ENCODE results near the gene CTNND2. TPM values are rescaled to one million over a fixed set of nuclear protein-coding genes. Genes with fewer than 3 reads are reported as not detected.
"Not testable (repeated sequence)": the region's sequence is repeated elsewhere in the genome, so short reads cannot be mapped to it uniquely, and the experiment has no call there.

The CTNND2 gene
- total RNA-seq, 2 donors from 2014 or later = not detected

GRCh38 chr5:11329679-11330078 lies 574.6 kb downstream of the CTNND2 start:
- no peaks in the 10 kb centered on the region for H3K36me3 ChIP-seq
- no peak for DNase-seq (ENCODE audit: low spot score)
- ATAC-seq (ENCODE audit: insufficient number of reproducible peaks, low FRiP score, low read depth) = no peak
- peaks cover 2 to 4% of the 10 kb centered on the region in 2 donors for H3K4me1 ChIP-seq (ENCODE audit: control insufficient read depth in 1 of 2, low read depth in 2 of 2)
- H3K9me3 ChIP-seq = no peaks in the 10 kb centered on the region
- TF ChIP-seq, protein P1, sequence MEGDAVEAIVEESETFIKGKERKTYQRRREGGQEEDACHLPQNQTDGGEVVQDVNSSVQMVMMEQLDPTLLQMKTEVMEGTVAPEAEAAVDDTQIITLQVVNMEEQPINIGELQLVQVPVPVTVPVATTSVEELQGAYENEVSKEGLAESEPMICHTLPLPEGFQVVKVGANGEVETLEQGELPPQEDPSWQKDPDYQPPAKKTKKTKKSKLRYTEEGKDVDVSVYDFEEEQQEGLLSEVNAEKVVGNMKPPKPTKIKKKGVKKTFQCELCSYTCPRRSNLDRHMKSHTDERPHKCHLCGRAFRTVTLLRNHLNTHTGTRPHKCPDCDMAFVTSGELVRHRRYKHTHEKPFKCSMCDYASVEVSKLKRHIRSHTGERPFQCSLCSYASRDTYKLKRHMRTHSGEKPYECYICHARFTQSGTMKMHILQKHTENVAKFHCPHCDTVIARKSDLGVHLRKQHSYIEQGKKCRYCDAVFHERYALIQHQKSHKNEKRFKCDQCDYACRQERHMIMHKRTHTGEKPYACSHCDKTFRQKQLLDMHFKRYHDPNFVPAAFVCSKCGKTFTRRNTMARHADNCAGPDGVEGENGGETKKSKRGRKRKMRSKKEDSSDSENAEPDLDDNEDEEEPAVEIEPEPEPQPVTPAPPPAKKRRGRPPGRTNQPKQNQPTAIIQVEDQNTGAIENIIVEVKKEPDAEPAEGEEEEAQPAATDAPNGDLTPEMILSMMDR (IDR thresholded peaks at IDR 0.05) = no peak
- H3K4me3 ChIP-seq = no peak overlapping the region
- no peak overlapping the region for H3K27ac ChIP-seq
- no peaks in the 10 kb centered on the region for H3K27me3 ChIP-seq (replicated peaks; ENCODE audit: insufficient read depth)

- DNase-seq (ENCODE audit: low spot score) = no peak
- no peak overlapping the region for H3K4me3 ChIP-seq
- TF ChIP-seq, protein P1 (IDR thresholded peaks at IDR 0.05) = no peak
- H3K4me1 ChIP-seq (ENCODE audit: control insufficient read depth in 1 of 2, low read depth in 2 of 2) = peaks cover 6 to 14% of the 10 kb centered on the region in 2 donors
- ATAC-seq (ENCODE audit: insufficient number of reproducible peaks, low FRiP score, low read depth) = no peak
- H3K36me3 ChIP-seq = no peaks in the 10 kb centered on the region
- no peaks in the 10 kb centered on the region for H3K27me3 ChIP-seq (replicated peaks; ENCODE audit: insufficient read depth)
- no peaks in the 10 kb centered on the region for H3K9me3 ChIP-seq
- H3K27ac ChIP-seq = peak overlapping the region in 1 of 2 donors; percentile 20
These were observed 579.5 kb downstream of the CTNND2 start for GRCh38 chr5:11324521-11325289.

DNA sequence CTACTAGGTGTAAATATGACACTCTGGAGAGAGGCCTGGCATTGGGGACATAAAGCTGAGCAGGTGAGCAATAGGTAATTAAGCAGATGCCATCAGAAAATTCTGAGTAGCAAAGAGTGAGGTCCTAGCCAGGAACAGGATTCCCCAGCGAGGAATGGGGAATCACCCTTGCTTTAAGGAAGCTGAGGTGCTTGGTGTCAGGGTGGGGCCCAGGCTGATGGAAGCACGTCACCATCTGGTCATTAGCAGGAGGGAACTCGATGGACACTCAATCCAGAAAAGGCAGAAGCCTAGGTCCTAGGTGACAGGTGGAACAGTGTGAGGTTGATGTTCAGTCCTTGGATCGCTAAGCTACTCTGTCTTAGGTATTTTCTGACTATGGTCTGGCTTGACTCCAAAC lies 580.5 kb downstream of the CTNND2 start:
- no peak for DNase-seq (ENCODE audit: low spot score)
- H3K4me1 ChIP-seq (ENCODE audit: control insufficient read depth in 1 of 2, low read depth in 2 of 2) = peaks cover 6 to 14% of the 10 kb centered on the region in 2 donors
- no peak overlapping the region for H3K4me3 ChIP-seq
- TF ChIP-seq, protein P1 (IDR thresholded peaks at IDR 0.05) = no peak
- ATAC-seq (ENCODE audit: insufficient number of reproducible peaks, low FRiP score, low read depth) = no peak
- H3K27me3 ChIP-seq (replicated peaks; ENCODE audit: insufficient read depth) = no peaks in the 10 kb centered on the region
- H3K9me3 ChIP-seq = no peaks in the 10 kb centered on the region
- no peaks in the 10 kb centered on the region for H3K36me3 ChIP-seq
- no peak overlapping the region for H3K27ac ChIP-seq

GRCh38 chr5:11322133-11322532 lies 582.1 kb downstream of the CTNND2 start:
- DNase-seq (ENCODE audit: low spot score) (no peak), ATAC-seq (ENCODE audit: insufficient number of reproducible peaks, low FRiP score, low read depth) (no peak)
- H3K9me3 ChIP-seq = no peaks in the 10 kb centered on the region
- H3K4me1 ChIP-seq (ENCODE audit: control insufficient read depth in 1 of 2, low read depth in 2 of 2) = peaks cover 6 to 14% of the 10 kb centered on the region in 2 donors
- no peak overlapping the region for H3K27ac ChIP-seq
- no peak overlapping the region for H3K4me3 ChIP-seq
- TF ChIP-seq, protein P1 (IDR thresholded peaks at IDR 0.05) = no peak
- no peaks in the 10 kb centered on the region for H3K36me3 ChIP-seq
- no peaks in the 10 kb centered on the region for H3K27me3 ChIP-seq (replicated peaks; ENCODE audit: insufficient read depth)

- Histone ChIP-seq H3K27me3 (replicated peaks; ENCODE audit: insufficient read depth) (no peaks in the 10 kb centered on the region), H3K36me3 (no peaks in the 10 kb centered on the region)
- ATAC-seq (ENCODE audit: insufficient number of reproducible peaks, low FRiP score, low read depth) = no peak
These were observed 584.2 kb downstream of the CTNND2 start for GRCh38 chr5:11319836-11320580.

GRCh38 chr5:11313694-11314093 lies 590.6 kb downstream of the CTNND2 start:
- DNase-seq (ENCODE audit: low spot score); H3K9me3 ChIP-seq; ATAC-seq (ENCODE audit: insufficient number of reproducible peaks, low FRiP score, low read depth); H3K4me1 ChIP-seq (ENCODE audit: control insufficient read depth in 1 of 2, low read depth in 2 of 2); H3K27me3 ChIP-seq (replicated peaks; ENCODE audit: insufficient read depth); H3K27ac ChIP-seq; H3K4me3 ChIP-seq; H3K36me3 ChIP-seq: not testable (repeated sequence)

More at GRCh38 chr5:11319836-11320580, 584.2 kb downstream of the CTNND2 start:
- TF ChIP-seq, protein P1 (IDR thresholded peaks at IDR 0.05) = no peak
- Histone ChIP-seq H3K9me3 (no peaks in the 10 kb centered on the region), H3K4me1 (ENCODE audit: control insufficient read depth in 1 of 2, low read depth in 2 of 2) (peaks cover 6 to 13% of the 10 kb centered on the region in 2 donors), H3K4me3 (no peak overlapping the region), H3K27ac (no peak overlapping the region)
- DNase-seq (ENCODE audit: low spot score) = no peak

Data from thoracic aorta (tissue), 2 donors.